Vagina (tissue), 2 donors: ENCODE results near the gene CATSPER3.

ENCODE experiments used
- POLR2A ChIP-seq, 2 donors: fragments of 450-650 bp; IDR thresholded peaks; one replicate each; pipeline ENCODE4 v1.6.1; 2017; ENCODE audit warnings: antibody characterized with exemption in 2 of 2, mild to moderate bottlenecking in 2 of 2, moderate library complexity in 2 of 2
- POLR2AphosphoS5 ChIP-seq, 2 donors: sonication (generic); formaldehyde crosslinking; IDR thresholded peaks; one replicate each; pipeline ENCODE4 v1.9.0; 2017; ENCODE audit warnings: antibody characterized with exemption in 2 of 2, mild to moderate bottlenecking in 2 of 2, low read depth in 1 of 2; ENCODE audit not compliant: insufficient read depth in 1 of 2

GRCh38 chr5:135004376-135004775, 36.7 kb downstream of the CATSPER3 start:
- TF ChIP-seq POLR2A (IDR thresholded peaks at IDR 0.05) (no peak), POLR2AphosphoS5 (IDR thresholded peaks at IDR 0.05; ENCODE audit: insufficient read depth in 1 of 2, low read depth in 1 of 2) (no peak)
